PC-3 (cell line): ENCODE results near the gene ASPDH. TPM values are rescaled to one million over a fixed set of nuclear protein-coding genes. Genes with fewer than 3 reads are reported as not detected.

Source experiments
- ATAC-seq: fragments of 200-7000 bp; cut with Tn5 transposase; 2 replicates; pipeline ENCODE4 v1.9.1; 2020; ENCODE audit warnings: mild to moderate bottlenecking, moderate library complexity
- BruUV-seq: library from RNA; stranded (reverse); fragments of 400-500 nt; replicated peaks from 2 replicates; lab custom pipeline; 2021; lab: Mats Ljungman, UMichigan
- CTCF ChIA-PET: fragments of 300-600 bp; sonication (Branson Sonifier 250); formaldehyde crosslinking; loops from one replicate; lab custom pipeline; 2022; ENCODE audit warnings: antibody characterized with exemption; lab: Charles Lee
- POLR2A ChIA-PET: fragments of 300-600 bp; sonication (Branson Sonifier 250); formaldehyde crosslinking; loops from one replicate; lab custom pipeline; 2022; ENCODE audit warnings: antibody characterized with exemption; ENCODE audit not compliant: unreplicated experiment; lab: Charles Lee
- DNase-seq: peaks from one replicate; pipeline ENCODE4 v3.0.0-alpha.2; 2015
- H2AFZ ChIP-seq: fragments of 300-600 bp; sonication (generic); 2 replicates; pipeline ENCODE4 v1.6.0; 2016; ENCODE audit warnings: antibody characterized with exemption, low read length
- H3F3A ChIP-seq: fragments of 300-600 bp; sonication (generic); one replicate; pipeline ENCODE4 v1.6.0; 2017; ENCODE audit warnings: antibody characterized with exemption, low read length, control low read depth, mild to moderate bottlenecking; ENCODE audit not compliant: unreplicated experiment
- H3K27ac ChIP-seq: fragments of 300-600 bp; sonication (generic); 2 replicates; pipeline ENCODE4 v1.5.1; 2016; ENCODE audit warnings: mild to moderate bottlenecking, low read length
- H3K27me3 ChIP-seq: fragments of 300-600 bp; sonication (generic); 2 replicates; pipeline ENCODE4 v1.6.1; 2016; ENCODE audit warnings: low read length, mixed read lengths
- H3K36me3 ChIP-seq: fragments of 300-600 bp; sonication (generic); 2 replicates; pipeline ENCODE4 v1.6.1; 2016; ENCODE audit warnings: low read depth, mixed run types, low read length, mixed read lengths
- H3K4me1 ChIP-seq: fragments of 300-600 bp; sonication (generic); 2 replicates; pipeline ENCODE4 v1.5.1; 2016; ENCODE audit warnings: low read length; ENCODE audit not compliant: insufficient read depth
- H3K4me2 ChIP-seq: fragments of 300-600 bp; sonication (generic); 2 replicates; pipeline ENCODE4 v1.6.0; 2016; ENCODE audit warnings: low read length
- H3K4me3 ChIP-seq: fragments of 300-600 bp; sonication (generic); 2 replicates; pipeline ENCODE4 v1.5.1; 2016; ENCODE audit warnings: mild to moderate bottlenecking, low read length, mixed read lengths
- H3K79me2 ChIP-seq: fragments of 300-600 bp; sonication (generic); 2 replicates; pipeline ENCODE4 v1.6.1; 2017; ENCODE audit warnings: low read length, mixed read lengths
- H3K9ac ChIP-seq: fragments of 300-600 bp; sonication (generic); 2 replicates; pipeline ENCODE4 v1.6.0; 2016; ENCODE audit warnings: mild to moderate bottlenecking, low read length
- H3K9me2 ChIP-seq: fragments of 300-600 bp; sonication (generic); replicated peaks from 2 replicates; pipeline ENCODE4 v1.6.1; 2016; ENCODE audit warnings: mixed run types, low read length, mixed read lengths
- H3K9me3 ChIP-seq: fragments of 300-600 bp; sonication (generic); 2 replicates; pipeline ENCODE4 v1.6.1; 2016; ENCODE audit warnings: low read length, mixed read lengths
- H4K20me1 ChIP-seq: fragments of 300-600 bp; sonication (generic); 2 replicates; pipeline ENCODE4 v1.6.1; 2016; ENCODE audit warnings: low read length, mixed read lengths
- CTCF ChIP-seq: fragments of 300-600 bp; sonication (generic); conservative IDR thresholded peaks from 2 replicates; pipeline ENCODE4 v1.5.1; 2017; ENCODE audit warnings: antibody characterized with exemption, low read depth, mild to moderate bottlenecking, low read length
- EZH2 ChIP-seq: fragments of 300-600 bp; sonication (generic); IDR thresholded peaks from one replicate; pipeline ENCODE4 v1.6.1; 2017; ENCODE audit warnings: antibody characterized with exemption, mild to moderate bottlenecking, low read length; ENCODE audit not compliant: unreplicated experiment
- EZH2phosphoT487 ChIP-seq: fragments of 300-600 bp; sonication (generic); IDR thresholded peaks from 2 replicates; pipeline ENCODE4 v1.6.1; 2018; ENCODE audit warnings: mild to moderate bottlenecking, antibody characterized with exemption, low read length, borderline replicate concordance
- intact Hi-C: fragments of 100-400 bp; cut with micrococcal nuclease; formaldehyde crosslinking; loops from 2 replicates; pipeline ENCODE4 v1.9.0; 2023
- total RNA-seq: library from RNA; depleted of rRNA; stranded (reverse); fragments of >200 nt; gene quantifications from 2 replicates; pipeline ENCODE4 v1.2.3, GENCODE V29; 2014

The ASPDH gene
- total RNA-seq, 1 experiment from 2014 or later: not detected

GRCh38 chr19:50497022-50497405, 16.7 kb downstream of the ASPDH start:
- no peaks in the 10 kb centered on the region for H3K4me1 ChIP-seq
- TF ChIP-seq EZH2phosphoT487 (no peak), EZH2 (no peak), CTCF (no peak)
- no peak overlapping the region for H3K27ac ChIP-seq
- H3K4me2 ChIP-seq: no peak overlapping the region
- ATAC-seq (no peak), DNase-seq (no peak)
- no peaks in the 10 kb centered on the region for H3K27me3 ChIP-seq
- CTCF ChIA-PET: interaction anchor here (0.8 kb wide), 1 partner anchor 41 kb away, joined by 3 read pairs; no protein-coding TSS in a partner anchor
- intact Hi-C loops: no loop called here
- no peaks in the 10 kb centered on the region for H3F3A ChIP-seq
- H2AFZ ChIP-seq: no peak overlapping the region
- POLR2A ChIA-PET: no interaction called here
- H3K36me3 ChIP-seq: no peaks in the 10 kb centered on the region
- no peaks in the 10 kb centered on the region for H3K79me2 ChIP-seq
- no TSS peak for BruUV-seq
- H3K9ac ChIP-seq: no peak overlapping the region
- H3K9me2 ChIP-seq: no peaks in the 10 kb centered on the region
- no peaks in the 10 kb centered on the region for H4K20me1 ChIP-seq
- no peak overlapping the region for H3K4me3 ChIP-seq
- no peaks in the 10 kb centered on the region for H3K9me3 ChIP-seq

- ChIA-PET CTCF (interaction anchor here (0.8 kb wide), 1 partner anchor 41 kb away, joined by 3 read pairs; no protein-coding TSS in a partner anchor), POLR2A (no interaction called here)
- DNase-seq: no peak
- TF ChIP-seq CTCF: no peak
- TF ChIP-seq EZH2phosphoT487: no peak
- TF ChIP-seq EZH2: no peak
- Histone ChIP-seq H3K79me2 (no peaks in the 10 kb centered on the region), H3K4me2 (no peak overlapping the region), H3K27ac (no peak overlapping the region), H3K9ac (no peak overlapping the region), H2AFZ (no peak overlapping the region), H3K9me3 (no peaks in the 10 kb centered on the region), H3K9me2 (no peaks in the 10 kb centered on the region), H3K36me3 (no peaks in the 10 kb centered on the region), H3F3A (no peaks in the 10 kb centered on the region), H4K20me1 (no peaks in the 10 kb centered on the region), H3K4me1 (no peaks in the 10 kb centered on the region), H3K4me3 (no peak overlapping the region), H3K27me3 (no peaks in the 10 kb centered on the region)
- BruUV-seq: no TSS peak
- ATAC-seq: peak; percentile 54
- intact Hi-C loops: no loop called here
Measured at GRCh38 chr19:50496189-50497021, 17.3 kb downstream of the ASPDH start.

GRCh38 chr19:50495020-50495531, 18.6 kb downstream of the ASPDH start:
- H3K79me2 ChIP-seq: no peaks in the 10 kb centered on the region
- TF ChIP-seq EZH2 (no peak), EZH2phosphoT487 (no peak), CTCF (no peak)
- no peak overlapping the region for H3K4me3 ChIP-seq
- ChIA-PET CTCF (no interaction called here), POLR2A (no interaction called here)
- no peak for ATAC-seq
- no peak overlapping the region for H3K4me2 ChIP-seq
- H4K20me1 ChIP-seq: no peaks in the 10 kb centered on the region
- no peak overlapping the region for H2AFZ ChIP-seq
- no peaks in the 10 kb centered on the region for H3K4me1 ChIP-seq
- intact Hi-C loops: no loop called here
- H3K9ac ChIP-seq: no peak overlapping the region
- H3K36me3 ChIP-seq: no peaks in the 10 kb centered on the region
- DNase-seq: no peak
- no peak overlapping the region for H3K27ac ChIP-seq
- H3F3A ChIP-seq: no peaks in the 10 kb centered on the region
- H3K27me3 ChIP-seq: no peaks in the 10 kb centered on the region
- BruUV-seq: no TSS peak
- H3K9me3 ChIP-seq: no peaks in the 10 kb centered on the region
- no peaks in the 10 kb centered on the region for H3K9me2 ChIP-seq
